ENCODE measurements around the gene CNTFR.

- no peak for TF ChIP-seq CTCF (optimal IDR thresholded peaks at IDR 0.05 in 1 of 3, IDR thresholded peaks at IDR 0.05 in 1 of 3, conservative IDR thresholded peaks at IDR 0.05 in 1 of 3; ENCODE audit: extremely low read depth in 1 of 3, insufficient read depth in 2 of 3, low read length in 3 of 3)
- TF ChIP-seq EZH2 (IDR thresholded peaks at IDR 0.05; ENCODE audit: low read length) = no peak
Measured at GRCh38 chr9:34638138-34638445, 48.6 kb upstream of the CNTFR start.
